ENCODE data around the gene FES.

Gene FES

GRCh38 chr15:90877996-90878395, 6.3 kb upstream of the FES start:
- ChIA-PET POLR2A (no interaction called here), CTCF (no interaction called here)
- no peak for DNase-seq (ENCODE audit: low read depth, low spot score)
- H3K4me3 ChIP-seq (ENCODE audit: low read depth, low read length): no peak overlapping the region
- TF ChIP-seq, protein P1, sequence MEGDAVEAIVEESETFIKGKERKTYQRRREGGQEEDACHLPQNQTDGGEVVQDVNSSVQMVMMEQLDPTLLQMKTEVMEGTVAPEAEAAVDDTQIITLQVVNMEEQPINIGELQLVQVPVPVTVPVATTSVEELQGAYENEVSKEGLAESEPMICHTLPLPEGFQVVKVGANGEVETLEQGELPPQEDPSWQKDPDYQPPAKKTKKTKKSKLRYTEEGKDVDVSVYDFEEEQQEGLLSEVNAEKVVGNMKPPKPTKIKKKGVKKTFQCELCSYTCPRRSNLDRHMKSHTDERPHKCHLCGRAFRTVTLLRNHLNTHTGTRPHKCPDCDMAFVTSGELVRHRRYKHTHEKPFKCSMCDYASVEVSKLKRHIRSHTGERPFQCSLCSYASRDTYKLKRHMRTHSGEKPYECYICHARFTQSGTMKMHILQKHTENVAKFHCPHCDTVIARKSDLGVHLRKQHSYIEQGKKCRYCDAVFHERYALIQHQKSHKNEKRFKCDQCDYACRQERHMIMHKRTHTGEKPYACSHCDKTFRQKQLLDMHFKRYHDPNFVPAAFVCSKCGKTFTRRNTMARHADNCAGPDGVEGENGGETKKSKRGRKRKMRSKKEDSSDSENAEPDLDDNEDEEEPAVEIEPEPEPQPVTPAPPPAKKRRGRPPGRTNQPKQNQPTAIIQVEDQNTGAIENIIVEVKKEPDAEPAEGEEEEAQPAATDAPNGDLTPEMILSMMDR (IDR thresholded peaks at IDR 0.05; ENCODE audit: insufficient read depth, low read length, missing control alignments): no peak

DNA sequence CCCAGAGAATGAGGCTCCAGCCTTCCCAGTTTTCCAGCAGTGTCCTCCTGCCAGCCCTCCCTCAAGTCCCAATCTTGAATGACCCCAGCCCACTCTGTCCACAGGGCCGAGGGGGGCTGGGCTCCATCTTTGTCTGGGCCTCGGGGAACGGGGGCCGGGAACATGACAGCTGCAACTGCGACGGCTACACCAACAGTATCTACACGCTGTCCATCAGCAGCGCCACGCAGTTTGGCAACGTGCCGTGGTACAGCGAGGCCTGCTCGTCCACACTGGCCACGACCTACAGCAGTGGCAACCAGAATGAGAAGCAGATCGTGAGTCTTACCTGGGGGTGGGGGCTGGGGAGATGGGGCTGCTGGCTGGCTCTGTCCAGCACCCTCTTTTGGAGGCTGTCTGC, 5.6 kb upstream of the FES start:
- POLR2A ChIA-PET: no interaction called here
- CTCF ChIA-PET: interaction anchor here (0.6 kb wide), 1 partner anchor 243 kb away, joined by 3 read pairs; no protein-coding TSS in a partner anchor
- TF ChIP-seq, protein P1 (IDR thresholded peaks at IDR 0.05; ENCODE audit: insufficient read depth, low read length, missing control alignments): no peak
- no peak overlapping the region for H3K4me3 ChIP-seq (ENCODE audit: low read depth, low read length)
- DNase-seq (ENCODE audit: low read depth, low spot score): no peak

DNA sequence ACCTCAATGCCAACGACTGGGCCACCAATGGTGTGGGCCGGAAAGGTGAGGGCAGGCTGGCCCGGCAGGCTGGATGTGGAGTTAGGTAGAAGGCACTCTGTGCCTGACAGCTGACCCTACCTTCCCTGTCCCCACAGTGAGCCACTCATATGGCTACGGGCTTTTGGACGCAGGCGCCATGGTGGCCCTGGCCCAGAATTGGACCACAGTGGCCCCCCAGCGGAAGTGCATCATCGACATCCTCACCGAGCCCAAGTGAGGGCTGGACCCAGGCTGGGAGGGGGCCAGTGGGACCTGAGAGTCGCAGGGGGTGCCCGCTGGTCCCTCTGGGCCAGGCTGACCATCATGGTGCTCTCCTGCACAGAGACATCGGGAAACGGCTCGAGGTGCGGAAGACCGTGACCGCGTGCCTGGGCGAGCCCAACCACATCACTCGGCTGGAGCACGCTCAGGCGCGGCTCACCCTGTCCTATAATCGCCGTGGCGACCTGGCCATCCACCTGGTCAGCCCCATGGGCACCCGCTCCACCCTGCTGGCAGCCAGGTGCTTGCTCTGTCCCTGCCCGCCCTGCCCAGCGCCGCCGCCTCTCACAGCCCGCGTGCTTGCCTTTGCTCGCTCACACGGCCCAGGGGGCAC, 4.5 kb upstream of the FES start:
- ChIA-PET CTCF (no interaction called here), POLR2A (no interaction called here)
- TF ChIP-seq, protein P1 (IDR thresholded peaks at IDR 0.05; ENCODE audit: insufficient read depth, low read length, missing control alignments): no peak
- no peak overlapping the region for H3K4me3 ChIP-seq (ENCODE audit: low read depth, low read length)
- no peak for DNase-seq (ENCODE audit: low read depth, low spot score)

DNA sequence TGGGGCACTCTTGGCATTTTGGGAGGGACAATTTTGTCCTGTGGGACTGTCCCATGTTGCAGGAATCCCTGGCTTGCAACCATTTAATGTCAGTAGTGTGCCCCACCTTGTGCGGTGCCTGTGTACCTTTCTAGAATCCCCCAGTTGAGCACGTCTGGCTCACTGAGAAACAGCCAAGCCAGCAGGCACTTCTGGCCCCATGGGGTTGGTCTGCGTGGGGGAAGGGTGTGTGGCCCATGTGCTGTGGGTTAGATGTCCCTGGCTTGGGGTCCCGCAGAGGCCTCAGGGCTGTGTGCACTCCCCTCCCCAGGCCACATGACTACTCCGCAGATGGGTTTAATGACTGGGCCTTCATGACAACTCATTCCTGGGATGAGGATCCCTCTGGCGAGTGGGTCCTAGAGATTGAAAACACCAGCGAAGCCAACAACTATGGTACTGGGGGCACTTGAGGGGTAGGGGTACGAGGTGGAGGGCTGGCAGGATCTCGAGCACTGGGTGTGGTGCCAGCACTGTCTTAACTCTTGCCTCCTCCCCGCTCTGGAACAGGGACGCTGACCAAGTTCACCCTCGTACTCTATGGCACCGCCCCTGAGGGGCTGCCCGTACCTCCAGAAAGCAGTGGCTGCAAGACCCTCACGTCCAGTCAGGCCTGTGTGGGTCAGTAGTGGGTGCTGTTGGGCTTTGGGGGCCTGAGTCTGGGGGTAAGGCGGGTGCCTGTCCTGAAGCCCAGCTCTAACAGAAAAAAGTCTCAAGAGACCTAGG, 3.7 kb upstream of the FES start:
- no peak overlapping the region for H3K4me3 ChIP-seq (ENCODE audit: low read depth, low read length)
- TF ChIP-seq, protein P1 (IDR thresholded peaks at IDR 0.05; ENCODE audit: insufficient read depth, low read length, missing control alignments): no peak
- POLR2A ChIA-PET: no interaction called here
- CTCF ChIA-PET: interaction anchor here (7.1 kb wide), 1 partner anchor 230 kb away, joined by 204 read pairs; no protein-coding TSS in a partner anchor
- DNase-seq (ENCODE audit: low read depth, low spot score): no peak

- ChIA-PET CTCF (interaction anchor here (1.5 to 7.1 kb wide), 2 partner anchors 51 to 230 kb away, joined by 3 to 204 read pairs; no protein-coding TSS in a partner anchor), POLR2A (no interaction called here)
- TF ChIP-seq, protein P1 (IDR thresholded peaks at IDR 0.05; ENCODE audit: insufficient read depth, low read length, missing control alignments): no peak
- no peak overlapping the region for H3K4me3 ChIP-seq (ENCODE audit: low read depth, low read length)
- no peak for DNase-seq (ENCODE audit: low read depth, low spot score)
Observed at GRCh38 chr15:90881181-90881977, 2.9 kb upstream of the FES start.
